Caco-2 (cell line): ENCODE results near the gene PBRM1. TPM values are rescaled to one million over a fixed set of nuclear protein-coding genes. Genes with fewer than 3 reads are reported as not detected.

ENCODE experiments used
- BruUV-seq: library from RNA; stranded (reverse); fragments of 400-500 nt; replicated peaks from 2 replicates; lab custom pipeline; 2021; lab: Mats Ljungman, UMichigan
- CTCF ChIA-PET: fragments of 300-600 bp; sonication (Branson Sonifier 250); formaldehyde crosslinking; loops from one replicate; lab custom pipeline; 2022; ENCODE audit warnings: antibody characterized with exemption; lab: Charles Lee
- POLR2A ChIA-PET: fragments of 300-600 bp; sonication (Branson Sonifier 250); formaldehyde crosslinking; loops from one replicate; lab custom pipeline; 2022; ENCODE audit warnings: antibody characterized with exemption; lab: Charles Lee
- DNase-seq, 2 experiments: peaks; one replicate each; pipeline versions ENCODE4 v3.0.0 to v3.0.0-alpha.2; 2020 to 2022
- H3K27me3 ChIP-seq: replicated peaks from 2 replicates; pipeline ENCODE4 v1.6.0; 2011; ENCODE audit warnings: low read length; ENCODE audit not compliant: control insufficient read depth, insufficient read depth
- H3K36me3 ChIP-seq: 2 replicates; pipeline ENCODE4 v1.5.1; 2011; ENCODE audit warnings: low read length; ENCODE audit not compliant: control insufficient read depth, insufficient read depth
- H3K4me1 ChIP-seq: fragments of 250-450 bp; sonication (Bioruptor Pico); 2 replicates; pipeline ENCODE4 v1.5.1; 2020; ENCODE audit warnings: mild to moderate bottlenecking
- H3K4me3 ChIP-seq: 2 replicates; pipeline ENCODE4 v1.5.1; 2011; ENCODE audit warnings: low read depth, mild to moderate bottlenecking, control low read depth, low read length
- H3K9me3 ChIP-seq: fragments of 250-450 bp; sonication (Bioruptor Pico); 2 replicates; pipeline ENCODE4 v1.5.1; 2020; ENCODE audit warnings: mild to moderate bottlenecking, moderate library complexity
- H3K27ac Mint-ChIP-seq: one replicate; pipeline ENCODE4 v1.8.0; 2022; ENCODE audit warnings: mixed read lengths; ENCODE audit not compliant: unreplicated experiment
- H3K27me3 Mint-ChIP-seq: one replicate; pipeline ENCODE4 v1.8.0; 2022; ENCODE audit warnings: mixed read lengths; ENCODE audit not compliant: insufficient read depth, unreplicated experiment
- H3K36me3 Mint-ChIP-seq: one replicate; pipeline ENCODE4 v1.8.0; 2022; ENCODE audit warnings: mild to moderate bottlenecking, mixed read lengths; ENCODE audit not compliant: insufficient read depth, unreplicated experiment
- H3K4me1 Mint-ChIP-seq: one replicate; pipeline ENCODE4 v1.8.0; 2022; ENCODE audit warnings: low read depth, mixed read lengths; ENCODE audit not compliant: unreplicated experiment
- H3K4me3 Mint-ChIP-seq: one replicate; pipeline ENCODE4 v1.8.0; 2022; ENCODE audit warnings: mild to moderate bottlenecking, moderate library complexity, mixed read lengths; ENCODE audit not compliant: unreplicated experiment
- H3K9me3 Mint-ChIP-seq: one replicate; pipeline ENCODE4 v1.8.0; 2022; ENCODE audit warnings: mixed read lengths; ENCODE audit not compliant: unreplicated experiment
- CTCF ChIP-seq, 2 experiments: fragments of 200-600 bp in 1 of 2; IDR thresholded peaks; 1 replicate in 1 of 2; 2 replicates in 1 of 2; pipeline versions ENCODE4 v1.5.1 to v1.8.0; 2011 to 2022; ENCODE audit warnings: antibody characterized with exemption in 1 of 2, control low read depth in 1 of 2, inconsistent platforms in 1 of 2, low read depth in 1 of 2, low read length in 1 of 2, mild to moderate bottlenecking in 1 of 2, moderate library complexity in 1 of 2; ENCODE audit not compliant: insufficient read depth in 1 of 2, severe bottlenecking in 1 of 2, unreplicated experiment in 1 of 2
- intact Hi-C: fragments of 100-400 bp; cut with micrococcal nuclease; formaldehyde crosslinking; loops from one replicate; pipeline ENCODE4 v1.10.0; 2022; ENCODE audit not compliant: unreplicated experiment
- total RNA-seq: library from RNA; stranded (reverse); gene quantifications from 2 replicates; pipeline ENCODE4 v1.2.3, GENCODE V29; 2022

The PBRM1 gene
- total RNA-seq, 1 experiment from 2014 or later: 50.7 TPM

GRCh38 chr3:52636673-52637072 is 49.0 kb downstream of the PBRM1 start:
- intact Hi-C loops: no loop called here
- Histone ChIP-seq H3K4me1 (no peaks in the 10 kb centered on the region), H3K27me3 (no peaks in the 10 kb centered on the region), H3K9me3 (no peaks in the 10 kb centered on the region), H3K4me3 (no peak overlapping the region), H3K36me3 (no peaks in the 10 kb centered on the region)
- H3K27me3 Mint-ChIP-seq: no peaks in the 10 kb centered on the region
- H3K36me3 Mint-ChIP-seq: peaks cover 60% of the 10 kb centered on the region
- no peak for TF ChIP-seq CTCF (IDR thresholded peaks at IDR 0.05; ENCODE audit: insufficient read depth in 1 of 2, low read depth in 1 of 2, low read length in 1 of 2, severe bottlenecking in 1 of 2, unreplicated experiment in 1 of 2)
- DNase-seq: no peak
- H3K27ac Mint-ChIP-seq: no peak overlapping the region
- H3K9me3 Mint-ChIP-seq: no peaks in the 10 kb centered on the region
- H3K4me1 Mint-ChIP-seq: no peaks in the 10 kb centered on the region
- ChIA-PET POLR2A (no interaction called here), CTCF (no interaction called here)
- H3K4me3 Mint-ChIP-seq: no peak overlapping the region
- BruUV-seq: no TSS peak

- no peak for TF ChIP-seq CTCF (IDR thresholded peaks at IDR 0.05; ENCODE audit: insufficient read depth in 1 of 2, low read depth in 1 of 2, low read length in 1 of 2, severe bottlenecking in 1 of 2, unreplicated experiment in 1 of 2)
- no peaks in the 10 kb centered on the region for H3K36me3 ChIP-seq
- Mint-ChIP-seq H3K27me3 (no peaks in the 10 kb centered on the region), H3K4me3 (no peak overlapping the region), H3K27ac (no peak overlapping the region), H3K4me1 (no peaks in the 10 kb centered on the region), H3K36me3 (peaks cover 41% of the 10 kb centered on the region), H3K9me3 (no peaks in the 10 kb centered on the region)
- H3K9me3 ChIP-seq: no peaks in the 10 kb centered on the region
- no peak for DNase-seq
- intact Hi-C loops: no loop called here
- BruUV-seq: no TSS peak
- POLR2A ChIA-PET: no interaction called here
- no peaks in the 10 kb centered on the region for H3K4me1 ChIP-seq
- no peaks in the 10 kb centered on the region for H3K27me3 ChIP-seq
- CTCF ChIA-PET: no interaction called here
- no peak overlapping the region for H3K4me3 ChIP-seq
Observed at GRCh38 chr3:52633786-52634185, 51.9 kb downstream of the PBRM1 start.

DNA sequence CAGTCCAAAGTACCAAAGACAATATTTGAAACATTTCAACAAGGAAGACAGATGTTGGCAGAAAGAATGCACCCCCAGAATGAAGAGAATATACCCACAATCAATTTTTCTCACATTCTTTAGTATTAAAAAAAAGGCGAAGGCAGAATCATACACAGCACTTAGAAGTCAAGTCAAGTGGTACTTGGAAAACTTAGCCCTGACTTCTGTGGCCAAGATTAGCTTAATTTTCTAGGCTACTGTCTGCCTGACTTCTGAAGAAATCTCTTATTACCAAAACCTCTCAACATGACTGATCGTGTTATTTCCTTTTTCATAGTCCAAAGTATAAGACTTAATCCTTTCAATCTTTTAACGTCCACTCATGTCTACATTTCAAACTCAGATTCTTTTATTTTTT is 60.7 kb downstream of the PBRM1 start:
- Mint-ChIP-seq H3K4me3 (no peak overlapping the region), H3K4me1 (no peaks in the 10 kb centered on the region), H3K27ac (no peak overlapping the region), H3K9me3 (no peaks in the 10 kb centered on the region), H3K27me3 (no peaks in the 10 kb centered on the region), H3K36me3 (peaks cover 37% of the 10 kb centered on the region)
- ChIA-PET POLR2A (no interaction called here), CTCF (no interaction called here)
- TF ChIP-seq CTCF (IDR thresholded peaks at IDR 0.05; ENCODE audit: insufficient read depth in 1 of 2, low read depth in 1 of 2, low read length in 1 of 2, severe bottlenecking in 1 of 2, unreplicated experiment in 1 of 2): no peak
- H3K4me3 ChIP-seq: no peak overlapping the region
- H3K36me3 ChIP-seq: no peaks in the 10 kb centered on the region; the same call in 1 of the 2 replicates
- no peaks in the 10 kb centered on the region for H3K4me1 ChIP-seq
- H3K9me3 ChIP-seq: no peaks in the 10 kb centered on the region
- DNase-seq: no peak
- BruUV-seq: no TSS peak
- intact Hi-C loops: no loop called here
- no peaks in the 10 kb centered on the region for H3K27me3 ChIP-seq
